Chondrocyte (in vitro differentiated cells): ENCODE measurements around the gene PTTG1IP. TPM values are rescaled to one million over a fixed set of nuclear protein-coding genes. Genes with fewer than 3 reads are reported as not detected.
A peak's percentile ranks its signal among the peaks of the same experiment; 100 is the strongest.

Source experiments
- DNase-seq: peaks from one replicate; pipeline ENCODE4 v3.0.0; 2021; ENCODE audit warnings: mixed read lengths, low spot score
- H3K27ac Mint-ChIP-seq: one replicate; pipeline ENCODE4 v1.8.0; 2021; ENCODE audit warnings: mild to moderate bottlenecking, moderate library complexity, mixed read lengths; ENCODE audit not compliant: unreplicated experiment
- H3K27me3 Mint-ChIP-seq: 2 replicates; pipeline ENCODE4 v1.8.0; 2021; ENCODE audit warnings: low read depth, mixed read lengths
- H3K36me3 Mint-ChIP-seq: 2 replicates; pipeline ENCODE4 v1.8.0; 2021; ENCODE audit warnings: low read depth, mixed read lengths
- H3K4me1 Mint-ChIP-seq: 2 replicates; pipeline ENCODE4 v1.8.0; 2021; ENCODE audit warnings: low read depth, mild to moderate bottlenecking, mixed read lengths
- H3K4me3 Mint-ChIP-seq: one replicate; pipeline ENCODE4 v1.8.0; 2021; ENCODE audit warnings: mild to moderate bottlenecking, moderate library complexity, mixed read lengths; ENCODE audit not compliant: unreplicated experiment
- H3K9me3 Mint-ChIP-seq: 2 replicates; pipeline ENCODE4 v1.8.0; 2021; ENCODE audit warnings: low read depth, mixed read lengths
- total RNA-seq: library from RNA; stranded (reverse); gene quantifications from 3 replicates; pipeline ENCODE4 v1.2.1, GENCODE V29; 2021
- TF ChIP-seq, protein P1 (sequence below): fragments of 200-600 bp; sonication (generic); IDR thresholded peaks from 2 replicates; pipeline ENCODE4 v1.5.0; 2021; ENCODE audit warnings: antibody characterized with exemption, mild to moderate bottlenecking, moderate library complexity

The PTTG1IP gene
- total RNA-seq, 1 donor from 2014 or later: 329 TPM

DNA sequence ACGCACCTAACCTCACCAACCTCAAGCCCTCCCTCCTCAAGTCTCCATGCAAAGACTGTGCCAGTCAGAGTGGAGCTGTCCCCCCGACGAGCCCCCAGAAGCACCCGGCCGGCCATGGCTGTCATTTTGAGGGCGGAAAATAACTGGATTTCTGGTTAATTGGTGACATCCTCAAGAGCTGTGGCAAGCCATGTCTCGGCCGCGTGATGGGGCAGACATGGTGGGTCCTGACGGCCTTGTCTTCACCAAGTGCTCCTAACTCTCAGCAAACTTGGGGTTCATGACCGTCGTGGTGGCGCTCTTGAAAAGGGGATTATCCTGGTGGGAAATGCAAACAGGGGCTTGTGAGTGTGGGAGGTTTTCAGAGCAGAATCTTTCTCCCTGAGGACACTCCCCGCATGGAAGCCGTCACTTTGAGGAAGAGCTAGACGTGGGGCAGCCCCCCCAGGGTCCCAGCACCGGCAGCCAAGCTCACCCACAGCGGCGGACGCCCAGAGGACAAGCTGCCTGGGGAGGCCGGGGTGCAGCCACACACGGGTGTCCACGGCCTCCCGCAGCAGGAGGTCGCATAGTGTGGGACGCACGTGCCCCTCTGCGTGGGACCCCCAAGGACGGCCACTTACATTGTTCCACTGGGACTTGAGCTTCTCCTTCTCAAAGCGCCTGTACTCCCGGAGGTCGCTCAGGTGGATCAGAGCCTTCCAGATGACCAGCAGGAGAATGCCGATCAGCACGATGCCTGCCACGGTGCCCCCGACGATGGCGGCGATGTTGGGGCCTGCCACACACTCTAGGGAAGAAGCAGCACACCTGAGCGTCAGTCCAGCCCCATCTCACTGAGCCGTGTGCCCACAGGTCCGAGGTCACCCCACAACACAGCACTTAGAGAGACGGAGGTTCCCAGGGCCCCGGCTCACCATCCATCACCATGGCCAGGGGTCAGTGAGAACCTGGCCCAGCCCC, 12.9 kb upstream of the PTTG1IP start:
- no peak for DNase-seq
- TF ChIP-seq, protein P1, sequence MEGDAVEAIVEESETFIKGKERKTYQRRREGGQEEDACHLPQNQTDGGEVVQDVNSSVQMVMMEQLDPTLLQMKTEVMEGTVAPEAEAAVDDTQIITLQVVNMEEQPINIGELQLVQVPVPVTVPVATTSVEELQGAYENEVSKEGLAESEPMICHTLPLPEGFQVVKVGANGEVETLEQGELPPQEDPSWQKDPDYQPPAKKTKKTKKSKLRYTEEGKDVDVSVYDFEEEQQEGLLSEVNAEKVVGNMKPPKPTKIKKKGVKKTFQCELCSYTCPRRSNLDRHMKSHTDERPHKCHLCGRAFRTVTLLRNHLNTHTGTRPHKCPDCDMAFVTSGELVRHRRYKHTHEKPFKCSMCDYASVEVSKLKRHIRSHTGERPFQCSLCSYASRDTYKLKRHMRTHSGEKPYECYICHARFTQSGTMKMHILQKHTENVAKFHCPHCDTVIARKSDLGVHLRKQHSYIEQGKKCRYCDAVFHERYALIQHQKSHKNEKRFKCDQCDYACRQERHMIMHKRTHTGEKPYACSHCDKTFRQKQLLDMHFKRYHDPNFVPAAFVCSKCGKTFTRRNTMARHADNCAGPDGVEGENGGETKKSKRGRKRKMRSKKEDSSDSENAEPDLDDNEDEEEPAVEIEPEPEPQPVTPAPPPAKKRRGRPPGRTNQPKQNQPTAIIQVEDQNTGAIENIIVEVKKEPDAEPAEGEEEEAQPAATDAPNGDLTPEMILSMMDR: no peak
- H3K4me3 Mint-ChIP-seq: no peak overlapping the region
- peaks cover 8% of the 10 kb centered on the region for H3K4me1 Mint-ChIP-seq
- H3K36me3 Mint-ChIP-seq: no peaks in the 10 kb centered on the region
- H3K9me3 Mint-ChIP-seq: no peaks in the 10 kb centered on the region
- H3K27me3 Mint-ChIP-seq: peaks cover 13% of the 10 kb centered on the region
- H3K27ac Mint-ChIP-seq: no peak overlapping the region

DNA sequence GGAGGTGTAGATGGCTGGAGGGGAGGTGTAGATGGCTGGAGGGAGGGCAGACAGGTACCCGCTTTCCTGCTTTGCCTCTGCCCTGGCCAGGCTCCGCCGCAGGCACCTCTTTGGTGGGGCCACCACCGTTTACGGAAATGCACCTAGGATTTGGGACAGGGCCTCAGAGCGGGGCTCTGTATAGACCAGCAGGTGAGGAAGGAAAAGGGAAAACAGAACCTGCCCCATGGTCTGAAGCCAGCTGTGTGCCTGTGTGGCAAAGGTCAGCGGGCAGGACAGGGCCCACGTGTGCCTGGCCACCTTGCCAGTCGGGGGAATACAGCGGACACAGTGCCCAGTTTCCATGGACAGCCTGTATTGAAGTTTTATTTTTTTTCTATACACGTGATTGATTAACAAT, 12.1 kb upstream of the PTTG1IP start:
- no peak for DNase-seq
- TF ChIP-seq, protein P1: no peak
- H3K9me3 Mint-ChIP-seq: no peaks in the 10 kb centered on the region
- no peak overlapping the region for H3K4me3 Mint-ChIP-seq
- peaks cover 15% of the 10 kb centered on the region for H3K4me1 Mint-ChIP-seq
- H3K36me3 Mint-ChIP-seq: no peaks in the 10 kb centered on the region
- no peak overlapping the region for H3K27ac Mint-ChIP-seq
- peaks cover 10% of the 10 kb centered on the region for H3K27me3 Mint-ChIP-seq

DNA sequence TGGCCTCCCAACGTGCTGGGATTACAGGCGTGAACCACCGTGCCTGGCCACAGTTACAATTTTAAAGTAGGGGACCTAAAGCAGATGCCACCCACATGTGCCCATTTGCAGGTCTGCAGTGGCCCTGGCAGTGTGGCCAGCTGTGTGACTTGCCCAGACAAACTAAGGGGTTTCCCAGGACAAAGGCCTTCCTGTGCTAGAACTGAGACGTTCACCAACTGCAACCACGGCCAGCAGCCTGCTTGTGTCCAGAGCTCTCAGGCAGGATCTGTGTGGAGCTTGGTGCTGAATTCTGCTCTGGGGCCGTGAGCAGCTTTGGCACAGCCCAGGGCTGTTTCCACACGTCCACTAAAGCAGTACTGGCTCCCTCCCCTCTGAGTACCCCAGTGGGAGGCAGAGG, 10.6 kb upstream of the PTTG1IP start:
- no peaks in the 10 kb centered on the region for H3K36me3 Mint-ChIP-seq
- H3K9me3 Mint-ChIP-seq: no peaks in the 10 kb centered on the region

DNA sequence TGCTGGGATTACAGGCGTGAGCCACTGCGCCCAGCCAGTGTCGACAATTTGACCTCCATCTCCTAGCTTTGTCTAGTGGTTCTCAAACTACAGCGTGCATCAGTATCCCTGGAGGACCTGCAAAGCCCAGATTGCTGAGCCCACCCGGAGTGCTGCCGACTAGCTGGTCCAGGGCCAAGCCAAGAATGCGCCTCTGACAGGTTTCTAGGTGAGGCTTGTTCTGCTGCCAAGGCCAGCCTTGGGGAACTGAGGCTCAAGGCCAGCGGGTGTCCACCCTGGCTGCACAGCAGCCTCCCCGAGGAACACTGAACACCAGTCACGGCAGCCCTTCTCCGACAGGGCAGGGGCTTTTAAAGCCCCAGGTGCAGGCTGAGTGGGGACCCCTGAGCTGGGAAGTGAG, 9.8 kb upstream of the PTTG1IP start:
- no peak overlapping the region for H3K27ac Mint-ChIP-seq
- TF ChIP-seq, protein P1: no peak
- H3K9me3 Mint-ChIP-seq: no peaks in the 10 kb centered on the region
- H3K36me3 Mint-ChIP-seq: no peaks in the 10 kb centered on the region
- H3K4me1 Mint-ChIP-seq: peaks cover 20% of the 10 kb centered on the region
- peak; percentile 86 for DNase-seq
- H3K4me3 Mint-ChIP-seq: no peak overlapping the region
- H3K27me3 Mint-ChIP-seq: peaks cover 5% of the 10 kb centered on the region

More for the DNA sequence above, 10.6 kb upstream of the PTTG1IP start:
- H3K27me3 Mint-ChIP-seq: peaks cover 5% of the 10 kb centered on the region
- H3K4me1 Mint-ChIP-seq: peaks cover 20% of the 10 kb centered on the region
- TF ChIP-seq, protein P1: no peak
- no peak for DNase-seq
- no peak overlapping the region for H3K27ac Mint-ChIP-seq
- H3K4me3 Mint-ChIP-seq: no peak overlapping the region

DNA sequence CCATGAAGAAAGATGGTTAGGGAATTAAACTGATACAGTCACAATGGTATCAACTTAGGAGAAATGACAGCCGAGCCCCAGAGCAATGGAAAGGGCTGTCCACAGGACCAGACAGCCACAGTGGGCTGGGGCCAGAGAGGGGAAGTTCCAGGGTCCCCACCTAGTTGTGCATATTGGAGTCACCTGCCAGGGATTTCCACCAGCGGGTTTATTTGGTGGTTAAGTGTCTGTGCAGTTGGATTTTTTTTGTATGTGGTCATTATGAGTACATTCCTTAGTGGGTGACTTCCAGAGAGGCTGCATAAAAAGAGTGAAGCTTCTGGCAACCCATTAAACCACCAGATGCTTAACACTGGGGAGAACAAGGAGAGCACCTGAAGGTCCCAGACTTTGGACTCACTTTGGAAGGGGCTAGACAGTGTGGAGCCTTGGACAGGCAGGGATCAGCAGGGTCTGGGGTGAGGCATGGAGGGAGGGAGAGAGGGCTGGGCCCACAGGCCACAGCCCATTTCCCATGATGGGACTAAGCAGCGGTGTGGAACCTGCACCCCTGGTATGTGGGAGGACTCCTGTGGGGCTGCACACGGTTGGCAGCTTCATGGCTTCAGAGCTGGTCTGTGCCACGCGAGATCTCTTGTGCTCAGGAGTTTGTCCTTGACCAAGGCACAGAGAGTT, 7.8 kb upstream of the PTTG1IP start:
- peaks cover 20% of the 10 kb centered on the region for H3K4me1 Mint-ChIP-seq
- peaks cover 3% of the 10 kb centered on the region for H3K27me3 Mint-ChIP-seq
- no peaks in the 10 kb centered on the region for H3K9me3 Mint-ChIP-seq
- H3K27ac Mint-ChIP-seq: peak overlapping the region; percentile 13
- H3K36me3 Mint-ChIP-seq: no peaks in the 10 kb centered on the region
- TF ChIP-seq, protein P1: no peak
- DNase-seq: peak; percentile 43
- H3K4me3 Mint-ChIP-seq: no peak overlapping the region
